H1 (cell line): ENCODE data around the gene ZBTB16. TPM values are rescaled to one million over a fixed set of nuclear protein-coding genes. Genes with fewer than 3 reads are reported as not detected.

ENCODE experiments used
- CTCF ChIA-PET: fragments of 300-600 bp; sonication (Branson Sonifier 250); formaldehyde crosslinking; loops from one replicate; lab custom pipeline; 2021; ENCODE audit not compliant: partially characterized antibody; lab: Charles Lee
- POLR2A ChIA-PET: fragments of 300-600 bp; sonication (Branson Sonifier 250); formaldehyde crosslinking; loops from one replicate; lab custom pipeline; 2021; ENCODE audit warnings: inconsistent platforms; ENCODE audit not compliant: partially characterized antibody; lab: Charles Lee
- DNase-seq, 2 experiments: peaks; one replicate each; pipeline versions ENCODE4 v3.0.0 to v3.0.0-alpha.2; 2010 to 2022; ENCODE audit warnings: low spot score in 2 of 2, low read depth in 1 of 2, mixed read lengths in 1 of 2
- FAIRE-seq: peaks from 2 replicates; lab custom pipeline; 2011; peaks lifted over from hg19 to GRCh38; lab: Jason Lieb, UNC
- H2AFZ ChIP-seq: 2 replicates; pipeline ENCODE4 v1.8.1; 2012; ENCODE audit warnings: low read length, inconsistent platforms
- H2AK5ac ChIP-seq: 2 replicates; pipeline ENCODE4 v1.6.1; 2013; ENCODE audit warnings: low read depth, low read length
- H2BK120ac ChIP-seq: replicated peaks from 2 replicates; pipeline ENCODE3; 2013; ENCODE audit warnings: low read depth, low read length, inconsistent platforms
- H2BK12ac ChIP-seq: 2 replicates; pipeline ENCODE4 v1.6.1; 2013; ENCODE audit warnings: low read depth, low read length
- H2BK15ac ChIP-seq: 2 replicates; pipeline ENCODE4 v1.6.1; 2013; ENCODE audit warnings: low read length
- H2BK20ac ChIP-seq: 2 replicates; pipeline ENCODE4 v1.6.1; 2013; ENCODE audit warnings: low read length
- H2BK5ac ChIP-seq: 2 replicates; pipeline ENCODE4 v1.6.1; 2013; ENCODE audit warnings: low read depth, low read length
- H3K14ac ChIP-seq: 2 replicates; pipeline ENCODE4 v1.6.1; 2013; ENCODE audit warnings: inconsistent platforms; ENCODE audit not compliant: insufficient read length
- H3K18ac ChIP-seq: 2 replicates; pipeline ENCODE4 v1.6.1; 2013; ENCODE audit warnings: low read length; ENCODE audit errors: extremely low read depth
- H3K23ac ChIP-seq: 2 replicates; pipeline ENCODE4 v1.6.1; 2013; ENCODE audit warnings: inconsistent platforms; ENCODE audit not compliant: insufficient read length
- H3K23me2 ChIP-seq: 2 replicates; pipeline ENCODE4 v1.6.1; 2013; ENCODE audit warnings: low read depth, low read length
- H3K27ac ChIP-seq: 2 replicates; pipeline ENCODE4 v1.6.1; 2011; ENCODE audit warnings: low read depth, low read length, inconsistent platforms
- H3K27me3 ChIP-seq, 4 experiments: replicated peaks in 1 of 4; 1 replicate in 1 of 4; 2 replicates in 3 of 4; pipeline versions ENCODE4 v1.6.1 to v1.8.1; 2011 to 2013; ENCODE audit warnings: low read length in 3 of 4, mild to moderate bottlenecking in 3 of 4, inconsistent platforms in 2 of 4, mixed read lengths in 2 of 4, moderate library complexity in 1 of 4; ENCODE audit not compliant: control insufficient read depth in 3 of 4, insufficient read depth in 3 of 4; ENCODE audit errors: extremely low read depth in 1 of 4
- H3K36me3 ChIP-seq, 4 experiments: 2 replicates each; pipeline versions ENCODE4 v1.6.1 to v1.8.1; 2011 to 2013; ENCODE audit warnings: mild to moderate bottlenecking in 4 of 4, low read length in 3 of 4, moderate library complexity in 2 of 4, control low read depth in 1 of 4, inconsistent platforms in 1 of 4; ENCODE audit not compliant: insufficient read depth in 4 of 4, control insufficient read depth in 2 of 4
- H3K4ac ChIP-seq: replicated peaks from 2 replicates; pipeline ENCODE3; 2013; ENCODE audit warnings: low read length, low read depth, mixed read lengths, inconsistent platforms; ENCODE audit not compliant: insufficient read length
- H3K4me1 ChIP-seq, 4 experiments: replicated peaks in 1 of 4; 1 replicate in 1 of 4; 2 replicates in 3 of 4; pipeline versions ENCODE4 v1.6.1 to v1.8.1; 2011 to 2013; ENCODE audit warnings: low read length in 3 of 4, inconsistent platforms in 2 of 4, mixed read lengths in 1 of 4; ENCODE audit not compliant: insufficient read depth in 4 of 4, control insufficient read depth in 3 of 4
- H3K4me2 ChIP-seq, 2 experiments: 2 replicates each; pipeline versions ENCODE4 v1.6.1 to v1.8.1; 2011 to 2013; ENCODE audit warnings: low read depth in 2 of 2, low read length in 2 of 2, control low read depth in 1 of 2, inconsistent platforms in 1 of 2, mild to moderate bottlenecking in 1 of 2; ENCODE audit not compliant: insufficient read depth in 1 of 2
- H3K4me3 ChIP-seq, 4 experiments: fragments of 200-600, 300-600 bp in 1 of 4; sonication (generic), shearing (Covaris generic), sonication (Bioruptor Twin) in 1 of 4; 2 replicates each; pipeline versions ENCODE4 v1.5.1 to v1.8.1; 2011 to 2016; ENCODE audit warnings: low read length in 4 of 4, low read depth in 3 of 4, control low read depth in 2 of 4, inconsistent platforms in 2 of 4, mild to moderate bottlenecking in 2 of 4, mixed read lengths in 1 of 4, moderate library complexity in 1 of 4; ENCODE audit not compliant: insufficient read depth in 2 of 4; ENCODE audit errors: extremely low read depth in 1 of 4
- H3K56ac ChIP-seq: replicated peaks from 2 replicates; pipeline ENCODE3; 2013; ENCODE audit warnings: low read depth, mild to moderate bottlenecking, mixed read lengths, low read length, inconsistent platforms; ENCODE audit not compliant: insufficient read length
- H3K79me1 ChIP-seq: 2 replicates; pipeline ENCODE4 v1.6.1; 2013; ENCODE audit warnings: low read depth, low read length, control low read depth
- H3K79me2 ChIP-seq, 2 experiments: 2 replicates each; pipeline versions ENCODE4 v1.6.1 to v1.8.1; 2012 to 2013; ENCODE audit warnings: low read length in 2 of 2, mild to moderate bottlenecking in 2 of 2, inconsistent platforms in 1 of 2; ENCODE audit not compliant: insufficient read depth in 2 of 2, control insufficient read depth in 1 of 2
- H3K9ac ChIP-seq, 4 experiments: replicated peaks in 1 of 4; 1 replicate in 1 of 4; 2 replicates in 3 of 4; pipeline versions ENCODE4 v1.6.1 to v1.8.1; 2011 to 2013; ENCODE audit warnings: low read depth in 3 of 4, low read length in 3 of 4, control low read depth in 2 of 4, mild to moderate bottlenecking in 2 of 4, moderate library complexity in 2 of 4, inconsistent platforms in 1 of 4; ENCODE audit errors: extremely low read depth in 1 of 4
- H3K9me3 ChIP-seq, 2 experiments: 2 replicates each; pipeline versions ENCODE4 v1.6.1 to v1.8.1; 2012 to 2013; ENCODE audit warnings: mild to moderate bottlenecking in 2 of 2, moderate library complexity in 2 of 2, control low read depth in 1 of 2, inconsistent platforms in 1 of 2, low read depth in 1 of 2, low read length in 1 of 2, mixed read lengths in 1 of 2; ENCODE audit not compliant: insufficient read depth in 2 of 2
- H4K20me1 ChIP-seq, 2 experiments: replicated peaks in 1 of 2; 2 replicates each; pipeline versions ENCODE3 to v1.8.1; 2011 to 2013; ENCODE audit warnings: inconsistent platforms in 2 of 2, low read length in 2 of 2, mild to moderate bottlenecking in 1 of 2; ENCODE audit not compliant: insufficient read depth in 2 of 2, control insufficient read depth in 1 of 2
- H4K5ac ChIP-seq: 2 replicates; pipeline ENCODE4 v1.6.1; 2013; ENCODE audit warnings: low read length, low read depth, mixed read lengths, inconsistent platforms; ENCODE audit not compliant: insufficient read length
- H4K8ac ChIP-seq: 2 replicates; pipeline ENCODE4 v1.8.0; 2013; ENCODE audit warnings: mild to moderate bottlenecking, moderate library complexity, low read length, inconsistent platforms; ENCODE audit not compliant: insufficient read depth; ENCODE audit errors: extremely low read depth
- H4K91ac ChIP-seq: replicated peaks from 2 replicates; pipeline ENCODE3; 2013; ENCODE audit warnings: low read length, mixed read lengths, inconsistent platforms; ENCODE audit not compliant: insufficient read length
- CBX5 ChIP-seq: fragments of 300-800, 300-1000 bp; sonication (generic); IDR thresholded peaks from 2 replicates; pipeline ENCODE4 v1.7.1; 2016; ENCODE audit warnings: antibody characterized with exemption, low read length, low read depth
- CHD2 ChIP-seq: IDR thresholded peaks from 2 replicates; pipeline ENCODE4 v1.6.1; 2012; ENCODE audit warnings: low read length, improper control_type of control experiment
- EGR1 ChIP-seq: IDR thresholded peaks from 2 replicates; pipeline ENCODE4 v1.6.1; 2011; ENCODE audit warnings: low read depth, low read length, borderline replicate concordance
- FOSL1 ChIP-seq: IDR thresholded peaks from 2 replicates; pipeline ENCODE4 v1.6.1; 2011; ENCODE audit warnings: mild to moderate bottlenecking, low read depth, low read length, moderate library complexity; ENCODE audit not compliant: insufficient read depth
- GABPA ChIP-seq: IDR thresholded peaks from 2 replicates; pipeline ENCODE4 v1.6.1; 2011; ENCODE audit warnings: mild to moderate bottlenecking, low read length, moderate library complexity, borderline replicate concordance; ENCODE audit not compliant: insufficient read depth
- HDAC6 ChIP-seq: IDR thresholded peaks from one replicate; pipeline ENCODE4 v1.7.1; 2012; ENCODE audit warnings: low read depth, mild to moderate bottlenecking, inconsistent platforms, low read length, moderate library complexity
- KDM5A ChIP-seq: fragments of 200-600 bp; IDR thresholded peaks from 2 replicates; pipeline ENCODE4 v1.7.1; 2012; ENCODE audit warnings: mild to moderate bottlenecking, low read length, inconsistent platforms, mixed read lengths
- NANOG ChIP-seq: IDR thresholded peaks from 2 replicates; pipeline ENCODE4 v1.6.1; 2011; ENCODE audit warnings: low read length, low read depth, mild to moderate bottlenecking, inconsistent platforms; ENCODE audit not compliant: insufficient read depth, poor library complexity, severe bottlenecking
- RAD21 ChIP-seq, 2 experiments: IDR thresholded peaks in 1 of 2; conservative IDR thresholded peaks in 1 of 2; 2 replicates each; pipeline ENCODE4 v1.6.1; 2011; ENCODE audit warnings: low read depth in 2 of 2, low read length in 2 of 2, improper control_type of control experiment in 1 of 2, inconsistent platforms in 1 of 2, mild to moderate bottlenecking in 1 of 2, moderate library complexity in 1 of 2
- RBBP5 ChIP-seq: IDR thresholded peaks from 2 replicates; pipeline ENCODE4 v1.7.1; 2012; ENCODE audit warnings: low read depth, mild to moderate bottlenecking, inconsistent platforms, low read length, moderate library complexity, borderline replicate concordance
- RNF2 ChIP-seq: fragments of 200-900, 300-1000 bp; sonication (generic); IDR thresholded peaks from 2 replicates; pipeline ENCODE4 v1.7.1; 2016; ENCODE audit warnings: borderline replicate concordance, low read depth, mild to moderate bottlenecking, antibody characterized with exemption, low read length; ENCODE audit not compliant: poor library complexity, severe bottlenecking; ENCODE audit errors: missing control alignments
- RXRA ChIP-seq: IDR thresholded peaks from 2 replicates; pipeline ENCODE4 v1.6.1; 2011; ENCODE audit warnings: low read depth, mild to moderate bottlenecking, low read length, moderate library complexity; ENCODE audit not compliant: insufficient read depth
- TCF12 ChIP-seq: IDR thresholded peaks from 2 replicates; pipeline ENCODE4 v1.6.1; 2011; ENCODE audit warnings: low read depth, mild to moderate bottlenecking, low read length
- TEAD4 ChIP-seq: IDR thresholded peaks from 2 replicates; pipeline ENCODE4 v1.6.1; 2012; ENCODE audit warnings: low read depth, low read length, inconsistent platforms, mixed read lengths
- WGBS, 2 experiments: shearing (Covaris generic) in 1 of 2; methylation state at CpG; one replicate each; pipeline versions ENCODE4 v1.1.6 to v1.1.7; 2013 to 2015; ENCODE audit warnings: low lambda C conversion rate in 2 of 2, mixed read lengths in 2 of 2, inconsistent platforms in 1 of 2, low coverage in 1 of 2, missing lambda C conversion rate in 1 of 2; ENCODE audit not compliant: insufficient replicate concordance in 2 of 2, insufficient coverage in 1 of 2, insufficient read length in 1 of 2; ENCODE audit errors: extremely low coverage in 1 of 2, missing lambda C conversion rate in 1 of 2; 5-methylcytosine and 5-hydroxymethylcytosine counted together
- polyA plus RNA-seq, 7 experiments: library from polyadenylated mRNA; depleted of rRNA in 3 of 7; stranded (reverse) in 5 of 7; unstranded in 2 of 7; fragments of >200 nt in 5 of 7; fragments of 200-250 nt in 2 of 7; gene quantifications; 1 replicate in 5 of 7; 2 replicates in 1 of 7; 4 replicates in 1 of 7; pipeline versions ENCODE4 v1.2.1 to v1.2.3, GENCODE V29; 2011 to 2013; ENCODE audit warnings: missing spikeins in 2 of 7, mixed read lengths in 2 of 7
- total RNA-seq: library from RNA; stranded (reverse); fragmentation: NEBNext Ultra II Directional; extraction: Animal tissue kit (Norgen Biotek cat#: 25700); gene quantifications from 2 replicates; pipeline ENCODE4 v1.2.1, GENCODE V29; 2021

The ZBTB16 gene
- total and polyA plus RNA-seq, 2 of the 8 experiments (the other 6 are each of a cell fraction or from before 2014, with no cell fraction given): 0.12 to 0.61 TPM

DNA sequence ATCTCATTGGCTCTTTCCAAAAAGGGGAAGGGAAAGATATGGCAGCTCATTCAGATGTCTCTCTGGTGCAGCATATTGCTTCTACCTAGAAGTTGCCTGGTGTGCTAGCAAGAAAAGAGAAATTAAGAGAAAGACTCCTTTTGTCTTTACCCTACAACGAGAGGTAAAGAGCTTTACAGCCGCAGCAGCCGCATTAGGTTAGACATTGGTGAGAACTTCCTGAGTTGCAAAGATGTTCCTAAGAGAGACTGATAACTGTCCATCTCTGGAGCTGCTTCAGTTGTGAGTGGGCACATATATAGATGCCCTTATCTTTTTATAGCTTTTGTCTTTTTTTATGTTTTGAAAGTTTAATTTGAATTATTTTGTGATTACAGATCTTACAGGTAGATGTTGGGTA lies 155.9 kb downstream of the ZBTB16 start:
- H2AK5ac ChIP-seq: no peak overlapping the region
- no peak overlapping the region for H3K4me2 ChIP-seq
- no peak overlapping the region for H2AFZ ChIP-seq
- WGBS, 2 experiments: 96% methylated on average over 3 of the region's 3 CpGs; no CpG with 5 or more reads in 1 of the 2 experiments
- no peak for FAIRE-seq
- H3K4me1 ChIP-seq: peaks cover 2 to 12% (median 9%) of the 10 kb centered on the region in 4 experiments; a peak in 5 of 7 replicates
- no peaks in the 10 kb centered on the region for H3K27me3 ChIP-seq
- ChIA-PET POLR2A (no interaction called here), CTCF (interaction anchor here (1.0 to 1.6 kb wide), 4 partner anchors 22 to 221 kb away, joined by 3 to 5 read pairs (median 4); no protein-coding TSS in a partner anchor)
- no peaks in the 10 kb centered on the region for H3K9me3 ChIP-seq
- H3K14ac ChIP-seq: no peak overlapping the region
- H4K91ac ChIP-seq: no peak overlapping the region
- H2BK20ac ChIP-seq: no peak overlapping the region
- DNase-seq: no peak
- H3K56ac ChIP-seq: no peak overlapping the region
- H3K23ac ChIP-seq: no peak overlapping the region
- H2BK12ac ChIP-seq: no peak overlapping the region
- no peak overlapping the region for H4K5ac ChIP-seq
- no peak overlapping the region for H2BK15ac ChIP-seq
- H3K79me2 ChIP-seq: no peaks in the 10 kb centered on the region
- H3K4ac ChIP-seq: no peak overlapping the region
- no peaks in the 10 kb centered on the region for H3K36me3 ChIP-seq
- no peak overlapping the region for H3K4me3 ChIP-seq
- H4K8ac ChIP-seq: no peak overlapping the region
- H2BK120ac ChIP-seq: no peak overlapping the region
- H3K27ac ChIP-seq: no peak overlapping the region
- no peak overlapping the region for H3K18ac ChIP-seq
- no peaks in the 10 kb centered on the region for H3K79me1 ChIP-seq
- no peak overlapping the region for H2BK5ac ChIP-seq
- no peak overlapping the region for H3K9ac ChIP-seq
- no peaks in the 10 kb centered on the region for H4K20me1 ChIP-seq
- no peaks in the 10 kb centered on the region for H3K23me2 ChIP-seq
- TF ChIP-seq TCF12 (no peak), RNF2 (no peak), EGR1 (no peak), CHD2 (no peak), GABPA (no peak), RAD21 (IDR thresholded peaks at IDR 0.05 in 1 of 2, conservative IDR thresholded peaks at IDR 0.05 in 1 of 2; ENCODE audit: low read depth in 2 of 2, low read length in 2 of 2) (no peak), FOSL1 (no peak), TEAD4 (no peak), RBBP5 (no peak), RXRA (no peak), HDAC6 (no peak), NANOG (no peak), CBX5 (no peak), KDM5A (no peak)
